Thyroid gland (tissue), 4 donors: ENCODE results near the gene CHORDC1.

Experiments used
- POLR2A ChIP-seq, 2 donors: fragments of 450-650 bp; IDR thresholded peaks; one replicate each; pipeline ENCODE4 v1.6.1; 2017; ENCODE audit warnings: antibody characterized with exemption in 2 of 2, mild to moderate bottlenecking in 2 of 2, moderate library complexity in 1 of 2
- TF ChIP-seq, protein P1 (sequence below), 6 experiments: fragments of 200-600 bp in 3 of 6; fragments of 450-650 bp in 3 of 6; sonication (generic) in 3 of 6; IDR thresholded peaks; one replicate each; pipeline ENCODE4 v1.5.1; 2016 to 2019; ENCODE audit warnings: antibody characterized with exemption in 6 of 6, mild to moderate bottlenecking in 2 of 6, inconsistent platforms in 1 of 6, moderate library complexity in 1 of 6

- TF ChIP-seq, protein P1, sequence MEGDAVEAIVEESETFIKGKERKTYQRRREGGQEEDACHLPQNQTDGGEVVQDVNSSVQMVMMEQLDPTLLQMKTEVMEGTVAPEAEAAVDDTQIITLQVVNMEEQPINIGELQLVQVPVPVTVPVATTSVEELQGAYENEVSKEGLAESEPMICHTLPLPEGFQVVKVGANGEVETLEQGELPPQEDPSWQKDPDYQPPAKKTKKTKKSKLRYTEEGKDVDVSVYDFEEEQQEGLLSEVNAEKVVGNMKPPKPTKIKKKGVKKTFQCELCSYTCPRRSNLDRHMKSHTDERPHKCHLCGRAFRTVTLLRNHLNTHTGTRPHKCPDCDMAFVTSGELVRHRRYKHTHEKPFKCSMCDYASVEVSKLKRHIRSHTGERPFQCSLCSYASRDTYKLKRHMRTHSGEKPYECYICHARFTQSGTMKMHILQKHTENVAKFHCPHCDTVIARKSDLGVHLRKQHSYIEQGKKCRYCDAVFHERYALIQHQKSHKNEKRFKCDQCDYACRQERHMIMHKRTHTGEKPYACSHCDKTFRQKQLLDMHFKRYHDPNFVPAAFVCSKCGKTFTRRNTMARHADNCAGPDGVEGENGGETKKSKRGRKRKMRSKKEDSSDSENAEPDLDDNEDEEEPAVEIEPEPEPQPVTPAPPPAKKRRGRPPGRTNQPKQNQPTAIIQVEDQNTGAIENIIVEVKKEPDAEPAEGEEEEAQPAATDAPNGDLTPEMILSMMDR (IDR thresholded peaks at IDR 0.05), result no peak
- no peak for TF ChIP-seq POLR2A (IDR thresholded peaks at IDR 0.05)
Observed at GRCh38 chr11:90250970-90251369, 28.1 kb upstream of the CHORDC1 start.
